Keratinocyte (primary cell): ENCODE results near the gene PNPLA7.

Experiments used
- CTCF ChIP-seq, 3 experiments: IDR thresholded peaks in 1 of 3; conservative IDR thresholded peaks in 1 of 3; optimal IDR thresholded peaks in 1 of 3; 2 replicates in 2 of 3; 3 replicates in 1 of 3; pipeline versions ENCODE3 to v1.5.1; 2011; ENCODE audit warnings: low read length in 3 of 3, mild to moderate bottlenecking in 3 of 3, moderate library complexity in 2 of 3, control low read depth in 1 of 3, inconsistent platforms in 1 of 3; ENCODE audit not compliant: insufficient read depth in 2 of 3; ENCODE audit errors: extremely low read depth in 1 of 3
- EZH2 ChIP-seq: IDR thresholded peaks from one replicate; pipeline ENCODE4 v1.6.1; 2012; ENCODE audit warnings: inconsistent platforms, mild to moderate bottlenecking, low read length, moderate library complexity

- TF ChIP-seq CTCF (optimal IDR thresholded peaks at IDR 0.05 in 1 of 3, IDR thresholded peaks at IDR 0.05 in 1 of 3, conservative IDR thresholded peaks at IDR 0.05 in 1 of 3; ENCODE audit: extremely low read depth in 1 of 3, insufficient read depth in 2 of 3, low read length in 3 of 3): no peak
- no peak for TF ChIP-seq EZH2
Measured at GRCh38 chr9:137412431-137412830, 137.8 kb downstream of the PNPLA7 start.
